Stimulated activated CD8-positive, alpha-beta memory T cell treated with anti-CD3 and anti-CD28 coated beads, Interleukin-2, amount 100 ng/mL, for 48 hours (primary cell): ENCODE results near the gene RABL3.
"Not testable (repeated sequence)": the region's sequence is repeated elsewhere in the genome, so short reads cannot be mapped to it uniquely, and the experiment has no call there.

Source experiments
- DNase-seq, 2 donors: peaks; one replicate each; pipeline ENCODE4 v3.0.0-alpha.2; 2020; ENCODE audit warnings: low read depth in 2 of 2

RABL3 gene

GRCh38 chr3:120645083-120645845, 97.1 kb downstream of the RABL3 start:
- no peak for DNase-seq

DNA sequence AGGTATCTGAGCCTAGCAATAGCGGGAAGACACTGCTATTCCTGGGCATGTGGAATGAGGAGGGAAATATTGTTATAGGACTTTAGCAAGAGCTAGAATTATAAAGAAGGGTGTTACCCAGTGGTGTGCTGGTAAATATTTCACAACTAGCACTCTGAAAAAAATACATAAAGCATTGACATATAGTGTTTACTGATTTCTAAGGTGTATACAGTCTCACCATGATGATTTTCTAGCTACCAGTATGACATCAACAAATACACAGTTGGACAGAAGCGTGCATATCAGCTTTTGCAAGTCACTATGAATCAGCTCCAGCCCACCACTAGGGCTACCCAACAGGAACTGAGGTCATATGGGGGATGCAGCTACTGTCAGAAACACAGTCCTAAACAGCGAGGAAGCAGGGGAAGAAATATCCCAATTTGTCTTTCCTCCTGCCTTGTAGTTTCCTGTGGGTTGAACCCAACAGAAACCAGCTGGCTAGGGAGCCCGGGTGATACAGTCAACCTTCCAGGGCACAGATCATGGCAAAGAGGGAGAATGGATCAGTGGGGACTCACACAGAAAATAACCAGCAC, 99.9 kb downstream of the RABL3 start:
- DNase-seq = no peak

DNA sequence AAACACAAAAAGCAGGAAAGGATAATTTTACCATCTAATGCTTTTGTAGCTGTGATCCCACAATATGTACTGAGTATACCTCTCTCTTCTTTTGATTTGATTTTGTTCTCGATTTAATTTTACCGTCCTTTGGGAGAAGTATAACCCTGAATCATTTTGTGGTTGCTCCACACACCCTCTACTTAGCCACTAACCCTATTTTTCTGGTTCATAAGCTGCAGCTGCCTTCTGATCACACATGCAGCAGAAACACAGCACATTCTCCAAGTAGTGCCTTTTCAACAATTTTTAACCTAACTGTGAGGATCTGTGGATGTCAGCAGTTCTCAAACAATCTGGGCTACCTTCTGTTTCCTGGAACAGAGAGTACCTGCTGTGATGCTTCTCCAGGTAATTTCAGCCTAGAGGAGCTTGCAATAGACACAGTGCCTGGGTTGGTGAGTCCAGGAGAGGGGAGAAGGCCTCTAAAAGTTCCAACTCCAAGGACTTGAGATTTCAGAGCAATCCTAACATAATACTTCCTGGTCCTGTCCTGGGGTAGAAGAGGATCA, 100.5 kb downstream of the RABL3 start:
- DNase-seq = no peak

GRCh38 chr3:120640231-120640630, 102.1 kb downstream of the RABL3 start:
- no peak for DNase-seq

DNA sequence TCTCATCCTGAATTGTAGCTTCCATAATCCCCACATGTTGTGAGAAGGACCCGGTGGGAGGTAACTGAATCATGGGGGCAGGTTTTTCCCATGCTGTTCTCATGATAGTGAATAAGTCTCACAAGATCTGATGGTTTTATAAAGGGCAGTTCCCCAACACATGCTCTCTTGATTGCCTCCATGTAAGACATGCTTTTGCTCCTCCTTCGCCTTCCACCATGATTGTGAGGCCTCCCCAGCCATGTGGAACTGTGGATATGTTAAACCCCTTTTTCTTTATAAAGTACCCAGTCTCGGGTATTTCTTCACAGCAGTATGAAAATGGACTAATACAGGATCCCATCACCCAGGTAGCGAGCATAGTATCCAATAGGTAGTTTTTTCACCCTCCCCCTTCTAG, 103.5 kb downstream of the RABL3 start:
- not testable (repeated sequence) for DNase-seq

- no peak for DNase-seq
These were observed 104.3 kb downstream of the RABL3 start for GRCh38 chr3:120637851-120638559.

- DNase-seq = no peak
These were observed 105.4 kb downstream of the RABL3 start for GRCh38 chr3:120636795-120637401.
